Endothelial cell of umbilical vein (primary cell): ENCODE measurements around the gene UBE2L3.

Source experiments
- CTCF ChIP-seq, 2 donors: IDR thresholded peaks; 1 replicate in 1 of 2; 2 replicates in 1 of 2; pipeline ENCODE4 v1.5.1; 2011; ENCODE audit warnings: low read length in 2 of 2, mild to moderate bottlenecking in 2 of 2, moderate library complexity in 2 of 2, control low read depth in 1 of 2, inconsistent platforms in 1 of 2, low read depth in 1 of 2; ENCODE audit not compliant: insufficient read depth in 1 of 2; ENCODE audit errors: extremely low read depth in 1 of 2
- EZH2 ChIP-seq: IDR thresholded peaks from 2 replicates; pipeline ENCODE4 v1.6.1; 2012; ENCODE audit warnings: borderline replicate concordance, low read depth, mild to moderate bottlenecking, moderate library complexity, low read length, inconsistent platforms; ENCODE audit not compliant: severe bottlenecking
- POLR2A ChIP-seq: IDR thresholded peaks from 2 replicates; pipeline ENCODE4 v1.6.1; 2012; ENCODE audit warnings: low read depth, mild to moderate bottlenecking, control low read depth, low read length

- TF ChIP-seq CTCF (IDR thresholded peaks at IDR 0.05; ENCODE audit: extremely low read depth in 1 of 2, insufficient read depth in 1 of 2, low read depth in 1 of 2, low read length in 2 of 2): peak in 1 of 2 donors; percentile 14
- TF ChIP-seq POLR2A: peak; percentile 92
- TF ChIP-seq EZH2: no peak
These were observed 90.0 kb downstream of the UBE2L3 start for GRCh38 chr22:21657360-21658032.
